CD14-positive monocyte (primary cell): ENCODE measurements around the gene DDX31. TPM values are rescaled to one million over a fixed set of nuclear protein-coding genes. Genes with fewer than 3 reads are reported as not detected.

ENCODE experiments used
- DNase-seq, 3 donors: peaks; one replicate each; pipeline ENCODE4 v3.0.0-alpha.2; 2011 to 2022
- H2AFZ ChIP-seq: 2 replicates; pipeline ENCODE4 v1.6.0; 2012; ENCODE audit warnings: mild to moderate bottlenecking, low read depth, low read length, inconsistent platforms; ENCODE audit not compliant: insufficient read depth, poor library complexity, severe bottlenecking
- H3K27ac ChIP-seq, 2 donors: 1 replicate in 1 of 2; 2 replicates in 1 of 2; pipeline ENCODE4 v1.5.1; 2012 to 2013; ENCODE audit warnings: low read length in 2 of 2, control low read depth in 1 of 2, inconsistent platforms in 1 of 2, low read depth in 1 of 2, mild to moderate bottlenecking in 1 of 2
- H3K27me3 ChIP-seq, 2 donors: one replicate each; pipeline versions ENCODE4 v1.6.0 to v1.6.1; 2011 to 2013; ENCODE audit warnings: low read length in 2 of 2; ENCODE audit not compliant: control insufficient read depth in 2 of 2, insufficient read depth in 2 of 2
- H3K36me3 ChIP-seq, 2 donors: replicated peaks in 1 of 2; 1 replicate in 1 of 2; 2 replicates in 1 of 2; pipeline versions ENCODE4 v1.5.1 to v1.6.1; 2012 to 2013; ENCODE audit warnings: low read length in 2 of 2, control low read depth in 1 of 2, inconsistent platforms in 1 of 2, mild to moderate bottlenecking in 1 of 2; ENCODE audit not compliant: insufficient read depth in 2 of 2, control insufficient read depth in 1 of 2
- H3K4me1 ChIP-seq, 2 donors: 1 replicate in 1 of 2; 2 replicates in 1 of 2; pipeline versions ENCODE4 v1.5.1 to v1.6.1; 2012 to 2013; ENCODE audit warnings: low read length in 2 of 2, control low read depth in 1 of 2, inconsistent platforms in 1 of 2, mild to moderate bottlenecking in 1 of 2, moderate library complexity in 1 of 2; ENCODE audit not compliant: insufficient read depth in 2 of 2, control insufficient read depth in 1 of 2
- H3K4me2 ChIP-seq: replicated peaks from 2 replicates; pipeline ENCODE3; 2012; ENCODE audit warnings: low read length, moderate library complexity, mild to moderate bottlenecking; ENCODE audit not compliant: poor library complexity, severe bottlenecking; ENCODE audit errors: extremely low read depth
- H3K4me3 ChIP-seq, 3 experiments: fragments of 200-600 bp in 1 of 3; sonication (generic) in 1 of 3; replicated peaks in 1 of 3; 1 replicate in 2 of 3; 2 replicates in 1 of 3; pipeline ENCODE4 v1.5.1; 2011 to 2013; ENCODE audit warnings: low read length in 3 of 3, mild to moderate bottlenecking in 3 of 3, control low read depth in 2 of 3, low read depth in 2 of 3, inconsistent platforms in 1 of 3, moderate library complexity in 1 of 3
- H3K79me2 ChIP-seq: 2 replicates; pipeline ENCODE4 v1.6.0; 2012; ENCODE audit warnings: mild to moderate bottlenecking, control low read depth, inconsistent platforms, low read length, moderate library complexity; ENCODE audit not compliant: insufficient read depth
- H3K9ac ChIP-seq: 2 replicates; pipeline ENCODE4 v1.6.0; 2017; ENCODE audit warnings: low read length, mild to moderate bottlenecking; ENCODE audit not compliant: insufficient read depth, poor library complexity, severe bottlenecking
- H3K9me3 ChIP-seq, 2 donors: replicated peaks in 1 of 2; 1 replicate in 1 of 2; 2 replicates in 1 of 2; pipeline versions ENCODE4 v1.5.1 to v1.6.1; 2012 to 2013; ENCODE audit warnings: low read length in 2 of 2, control low read depth in 1 of 2; ENCODE audit not compliant: control insufficient read depth in 1 of 2, insufficient read depth in 1 of 2
- H4K20me1 ChIP-seq: 2 replicates; pipeline ENCODE4 v1.6.0; 2012; ENCODE audit warnings: mild to moderate bottlenecking, low read length, control low read depth, moderate library complexity; ENCODE audit not compliant: insufficient read depth
- H3K27ac Mint-ChIP-seq, 7 donors: one replicate each; pipeline ENCODE4 v1.8.0; 2020; ENCODE audit warnings: mild to moderate bottlenecking in 7 of 7, mixed read lengths in 7 of 7, moderate library complexity in 6 of 7, inconsistent platforms in 2 of 7
- H3K27me3 Mint-ChIP-seq, 3 donors: one replicate each; pipeline ENCODE4 v1.8.0; 2021 to 2022; ENCODE audit warnings: low read depth in 3 of 3, mild to moderate bottlenecking in 3 of 3, mixed read lengths in 3 of 3, moderate library complexity in 3 of 3, inconsistent platforms in 1 of 3
- H3K36me3 Mint-ChIP-seq, 2 donors: one replicate each; pipeline ENCODE4 v1.8.0; 2020; ENCODE audit warnings: mixed read lengths in 2 of 2, inconsistent platforms in 1 of 2, mild to moderate bottlenecking in 1 of 2
- H3K4me1 Mint-ChIP-seq: one replicate; pipeline ENCODE4 v1.8.0; 2020; ENCODE audit warnings: mild to moderate bottlenecking, mixed read lengths
- H3K4me3 Mint-ChIP-seq, 2 donors: one replicate each; pipeline ENCODE4 v1.8.0; 2020; ENCODE audit warnings: mild to moderate bottlenecking in 2 of 2, mixed read lengths in 2 of 2, moderate library complexity in 1 of 2
- H3K9me3 Mint-ChIP-seq, 7 donors: one replicate each; pipeline ENCODE4 v1.8.0; 2020 to 2022; ENCODE audit warnings: mixed read lengths in 7 of 7, mild to moderate bottlenecking in 6 of 7, moderate library complexity in 6 of 7, inconsistent platforms in 2 of 7
- WGBS: methylation state at CpG from one replicate; pipeline ENCODE4 v1.1.5; 2013; ENCODE audit warnings: missing lambda C conversion rate; ENCODE audit not compliant: insufficient coverage; 5-methylcytosine and 5-hydroxymethylcytosine counted together
- intact Hi-C, 2 donors: fragments of 100-400 bp; cut with micrococcal nuclease; formaldehyde crosslinking; loops; one replicate each; pipeline versions ENCODE4 v1.15.0 to v1.15.1; 2023
- polyA plus RNA-seq, 3 donors: library from polyadenylated mRNA; depleted of rRNA in 1 of 3; unstranded in 2 of 3; stranded (reverse) in 1 of 3; fragments of 300-500 nt in 2 of 3; fragments of >200 nt in 1 of 3; fragmentation: Illumina TruSeq in 2 of 3; gene quantifications; 1 replicate in 2 of 3; 2 replicates in 1 of 3; pipeline ENCODE4 v1.2.3, GENCODE V29; 2012 to 2021
- TF ChIP-seq, protein P1 (sequence below): fragments of 200-600 bp; IDR thresholded peaks from one replicate; pipeline ENCODE4 v1.8.0; 2022; ENCODE audit warnings: antibody characterized with exemption, mild to moderate bottlenecking

DDX31 gene
- polyA plus RNA-seq, 3 donors, result 1.1 to 4.2 (median 1.5) TPM

- intact Hi-C loops, result no loop called here
- TF ChIP-seq, protein P1, sequence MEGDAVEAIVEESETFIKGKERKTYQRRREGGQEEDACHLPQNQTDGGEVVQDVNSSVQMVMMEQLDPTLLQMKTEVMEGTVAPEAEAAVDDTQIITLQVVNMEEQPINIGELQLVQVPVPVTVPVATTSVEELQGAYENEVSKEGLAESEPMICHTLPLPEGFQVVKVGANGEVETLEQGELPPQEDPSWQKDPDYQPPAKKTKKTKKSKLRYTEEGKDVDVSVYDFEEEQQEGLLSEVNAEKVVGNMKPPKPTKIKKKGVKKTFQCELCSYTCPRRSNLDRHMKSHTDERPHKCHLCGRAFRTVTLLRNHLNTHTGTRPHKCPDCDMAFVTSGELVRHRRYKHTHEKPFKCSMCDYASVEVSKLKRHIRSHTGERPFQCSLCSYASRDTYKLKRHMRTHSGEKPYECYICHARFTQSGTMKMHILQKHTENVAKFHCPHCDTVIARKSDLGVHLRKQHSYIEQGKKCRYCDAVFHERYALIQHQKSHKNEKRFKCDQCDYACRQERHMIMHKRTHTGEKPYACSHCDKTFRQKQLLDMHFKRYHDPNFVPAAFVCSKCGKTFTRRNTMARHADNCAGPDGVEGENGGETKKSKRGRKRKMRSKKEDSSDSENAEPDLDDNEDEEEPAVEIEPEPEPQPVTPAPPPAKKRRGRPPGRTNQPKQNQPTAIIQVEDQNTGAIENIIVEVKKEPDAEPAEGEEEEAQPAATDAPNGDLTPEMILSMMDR, result no peak
- Histone ChIP-seq H3K27ac (no peak overlapping the region), H3K4me3 (no peak overlapping the region), H3K36me3 (peaks cover 0 to 19% of the 10 kb centered on the region in 2 donors), H2AFZ (no peak overlapping the region), H4K20me1 (no peaks in the 10 kb centered on the region), H3K79me2 (no peaks in the 10 kb centered on the region), H3K4me1 (peaks cover 14 to 16% of the 10 kb centered on the region in 2 donors), H3K4me2 (no peak overlapping the region), H3K27me3 (peaks cover 11 to 13% of the 10 kb centered on the region in 2 donors), H3K9me3 (no peaks in the 10 kb centered on the region), H3K9ac (no peak overlapping the region)
- Mint-ChIP-seq H3K27ac (peak overlapping the region in 1 of 7 donors; percentile 2), H3K36me3 (peaks cover 31 to 48% of the 10 kb centered on the region in 2 donors), H3K4me3 (no peak overlapping the region), H3K4me1 (peaks cover 22% of the 10 kb centered on the region), H3K9me3 (peaks cover 0 to 3% (median 0%) of the 10 kb centered on the region in 7 donors), H3K27me3 (peaks cover 11 to 14% (median 14%) of the 10 kb centered on the region in 3 donors)
- DNase-seq, result no peak
- no CpG with 5 or more reads among the region's 3 CpGs for WGBS
Observed at GRCh38 chr9:132596200-132596599, 73.6 kb downstream of the DDX31 start.

GRCh38 chr9:132595319-132595718 lies 74.5 kb downstream of the DDX31 start:
- H3K4me3 Mint-ChIP-seq, result no peak overlapping the region
- Histone ChIP-seq H3K27ac (no peak overlapping the region), H3K79me2 (no peaks in the 10 kb centered on the region), H3K9me3 (no peaks in the 10 kb centered on the region), H3K4me1 (peaks cover 14 to 16% of the 10 kb centered on the region in 2 donors), H2AFZ (no peak overlapping the region), H3K4me2 (no peak overlapping the region), H3K36me3 (peaks cover 0 to 12% of the 10 kb centered on the region in 2 donors), H3K27me3 (peaks cover 18 to 20% of the 10 kb centered on the region in 2 donors), H4K20me1 (no peaks in the 10 kb centered on the region), H3K9ac (no peak overlapping the region), H3K4me3 (no peak overlapping the region)
- H3K9me3 Mint-ChIP-seq, result peaks cover 0 to 3% (median 0%) of the 10 kb centered on the region in 7 donors
- no peak for DNase-seq
- peaks cover 22% of the 10 kb centered on the region for H3K4me1 Mint-ChIP-seq
- WGBS, result 98% methylated on average over 5 of the region's 6 CpGs
- peak overlapping the region in 1 of 7 donors; percentile 6 for H3K27ac Mint-ChIP-seq
- peaks cover 16 to 22% (median 20%) of the 10 kb centered on the region in 3 donors for H3K27me3 Mint-ChIP-seq
- peaks cover 25 to 40% of the 10 kb centered on the region in 2 donors for H3K36me3 Mint-ChIP-seq
- intact Hi-C loops, result no loop called here
- TF ChIP-seq, protein P1, result no peak
